Measurements from ENCODE around the gene AKT2.
"Not testable (repeated sequence)": the region's sequence is repeated elsewhere in the genome, so short reads cannot be mapped to it uniquely, and the experiment has no call there.

AKT2 gene

DNA sequence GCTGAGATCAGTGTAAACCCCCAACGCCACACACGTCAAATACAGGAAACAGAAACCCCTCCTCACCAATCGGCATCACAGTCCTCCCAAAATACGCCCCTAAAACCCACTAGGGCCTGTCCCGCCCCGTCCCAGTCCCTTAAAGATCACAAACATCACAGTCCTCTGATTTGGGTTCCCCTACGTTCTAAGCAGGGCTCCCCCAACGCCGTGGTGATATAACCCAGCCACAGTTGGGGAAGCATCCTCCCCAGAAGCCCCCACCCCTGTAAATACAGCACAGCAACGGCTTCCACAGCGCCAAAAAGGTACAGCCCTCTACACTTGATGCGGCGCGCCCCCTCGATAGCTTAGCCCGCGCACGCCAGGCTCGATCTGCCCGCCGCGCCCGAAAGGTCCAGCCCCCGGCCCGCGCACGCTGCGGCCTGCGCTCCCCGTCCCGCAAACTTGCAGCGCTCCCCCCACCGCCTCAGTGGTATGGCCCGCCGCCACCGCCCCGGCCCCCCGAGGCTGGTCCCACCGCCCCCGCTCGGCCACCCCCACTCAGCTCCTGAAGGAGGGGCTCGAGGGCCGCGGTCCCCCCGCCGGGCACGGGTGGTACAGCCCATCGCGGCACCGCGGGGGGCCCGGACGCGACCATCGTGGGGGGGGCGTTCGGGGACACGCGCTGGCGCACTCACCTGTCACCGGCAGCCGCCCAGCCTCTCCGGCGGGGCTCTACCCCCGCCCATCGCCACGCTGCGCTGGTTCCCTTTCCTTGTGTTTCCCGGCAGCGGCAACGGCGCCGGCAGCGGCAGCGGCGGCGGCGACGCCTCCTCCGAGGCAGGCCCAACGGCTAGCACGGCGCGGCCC lies at the start of gene AKT2:
AKT2 (minus strand) TSS at position 845 of the 852 bp plus-strand sequence. CDS start 20,078 bp downstream, outside the sequence.
- DNase-seq (ENCODE audit: low read depth) = peak; percentile 38

DNA sequence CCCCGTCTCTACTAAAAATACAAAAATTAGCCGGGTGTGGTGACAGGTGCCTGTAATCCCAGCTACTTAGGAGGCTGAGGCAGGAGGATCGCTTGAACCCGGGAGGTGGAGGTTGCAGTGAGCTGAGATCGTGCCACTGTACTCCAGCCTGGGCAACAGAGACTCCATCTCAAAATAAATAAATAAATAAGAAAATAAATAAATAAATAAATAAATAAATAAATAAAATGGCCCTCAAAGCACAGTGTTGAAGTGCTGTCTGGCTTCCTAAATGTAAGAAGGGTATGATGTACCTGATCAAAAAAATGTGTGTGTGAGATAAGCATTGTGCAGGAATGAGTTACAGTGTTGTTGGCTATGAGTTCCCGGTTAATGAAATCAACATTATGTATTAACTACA lies 47.9 kb upstream of the AKT2 start:
- not testable (repeated sequence) for DNase-seq (ENCODE audit: low read depth)

DNA sequence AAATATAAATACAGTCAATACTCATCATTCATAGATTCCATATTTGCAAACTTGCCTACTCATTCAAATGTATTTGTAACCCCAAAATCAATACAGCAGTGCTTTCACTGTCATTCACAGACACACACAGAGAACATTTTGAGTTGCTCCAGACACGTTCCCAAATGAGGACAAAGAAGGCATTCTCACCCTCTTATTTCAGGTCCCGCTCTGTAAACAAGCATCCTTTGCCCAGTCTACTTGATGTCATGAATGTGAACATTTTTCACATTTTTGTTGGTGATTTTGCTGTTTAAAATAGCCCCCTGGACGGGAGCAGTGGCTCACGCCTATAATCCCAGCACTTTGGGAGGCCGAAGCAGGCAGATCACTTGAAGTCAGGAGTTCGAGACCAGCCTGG lies 47.5 kb upstream of the AKT2 start:
- no peak for DNase-seq (ENCODE audit: low read depth)

- DNase-seq (ENCODE audit: low read depth) = no peak
Observed at GRCh38 chr19:40331052-40331451, 45.9 kb upstream of the AKT2 start.

- DNase-seq (ENCODE audit: low read depth) = no peak
Observed at GRCh38 chr19:40326201-40326600, 41.1 kb upstream of the AKT2 start.

- no peak for DNase-seq (ENCODE audit: low read depth)
Observed at GRCh38 chr19:40323705-40324104, 38.6 kb upstream of the AKT2 start.

- no peak for DNase-seq (ENCODE audit: low read depth)
Observed at GRCh38 chr19:40322951-40323615, 37.9 kb upstream of the AKT2 start.

DNA sequence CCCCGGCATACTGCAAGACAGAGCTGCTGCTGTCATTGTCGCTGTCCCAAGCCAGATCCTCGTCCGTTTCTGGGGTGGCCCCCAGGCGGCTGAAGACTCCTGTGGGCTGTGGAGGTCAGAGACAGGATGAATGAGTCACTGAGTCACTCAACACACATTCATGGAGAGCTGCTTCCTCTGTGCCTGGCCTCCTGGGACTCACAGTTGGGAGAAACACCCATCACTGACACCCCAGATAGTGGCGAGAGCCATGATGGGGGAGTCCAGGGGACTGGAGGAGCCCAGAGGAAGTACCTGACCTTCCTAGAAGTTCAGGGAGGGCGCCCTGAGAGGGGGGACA lies 37.1 kb upstream of the AKT2 start:
- no peak for DNase-seq (ENCODE audit: low read depth)

DNA sequence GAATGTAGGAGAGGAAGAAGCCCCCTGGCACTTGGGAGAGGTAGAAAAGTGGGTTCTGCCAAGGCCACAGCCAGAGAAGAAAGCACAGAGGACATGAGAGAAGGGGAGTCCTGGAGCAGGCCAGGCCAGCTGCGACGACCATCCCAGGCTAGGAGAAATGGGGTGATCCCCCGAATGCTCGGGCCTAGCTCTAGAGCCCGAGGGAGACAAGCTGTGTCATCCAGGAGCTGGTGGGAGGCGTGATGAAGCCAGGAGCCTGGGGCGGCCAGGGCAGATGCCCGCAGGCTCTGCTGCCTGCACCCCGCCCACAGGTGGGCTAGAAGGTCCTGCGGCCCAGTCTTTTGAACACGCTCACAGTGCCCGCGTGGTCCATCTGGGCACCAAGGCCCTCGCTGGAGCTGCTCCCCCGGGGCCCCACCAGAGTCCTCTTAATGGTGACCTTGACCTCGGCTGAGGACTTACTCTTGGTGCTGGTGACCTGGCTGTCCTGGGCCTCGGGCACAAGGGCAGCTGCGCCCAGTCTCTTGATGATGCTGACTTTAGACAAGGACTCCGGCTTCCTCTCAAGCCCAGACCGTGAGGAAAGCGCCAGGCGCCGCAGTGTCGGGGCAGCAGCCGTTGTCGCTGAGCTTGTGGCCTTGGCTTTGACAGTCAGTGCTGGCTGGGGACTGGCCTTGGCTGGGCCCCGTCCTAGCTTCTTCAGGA lies 36.6 kb upstream of the AKT2 start:
- no peak for DNase-seq (ENCODE audit: low read depth)

DNA sequence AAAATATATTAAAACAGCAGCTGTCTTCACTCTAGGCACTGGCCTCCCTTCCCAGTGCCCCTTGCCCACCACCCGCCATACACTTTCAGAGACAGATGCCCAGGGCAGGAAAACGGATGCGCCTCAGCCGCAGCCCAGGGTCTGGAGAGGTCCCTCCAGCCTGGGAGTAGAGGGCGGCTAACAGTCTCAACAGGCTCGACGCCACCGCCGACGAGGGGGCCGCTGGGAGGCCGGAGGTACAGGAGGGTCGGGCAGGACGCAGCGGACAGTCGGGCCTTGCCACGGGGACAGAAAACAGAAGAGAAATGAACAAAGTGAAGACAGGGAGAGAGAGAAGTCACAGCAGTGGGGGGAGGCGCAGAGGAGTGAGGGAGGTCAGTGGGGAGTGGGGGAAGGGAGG lies 35.9 kb upstream of the AKT2 start:
- no peak for DNase-seq (ENCODE audit: low read depth)

GRCh38 chr19:40320558-40320935 lies 35.4 kb upstream of the AKT2 start:
- DNase-seq (ENCODE audit: low read depth) = no peak

DNA sequence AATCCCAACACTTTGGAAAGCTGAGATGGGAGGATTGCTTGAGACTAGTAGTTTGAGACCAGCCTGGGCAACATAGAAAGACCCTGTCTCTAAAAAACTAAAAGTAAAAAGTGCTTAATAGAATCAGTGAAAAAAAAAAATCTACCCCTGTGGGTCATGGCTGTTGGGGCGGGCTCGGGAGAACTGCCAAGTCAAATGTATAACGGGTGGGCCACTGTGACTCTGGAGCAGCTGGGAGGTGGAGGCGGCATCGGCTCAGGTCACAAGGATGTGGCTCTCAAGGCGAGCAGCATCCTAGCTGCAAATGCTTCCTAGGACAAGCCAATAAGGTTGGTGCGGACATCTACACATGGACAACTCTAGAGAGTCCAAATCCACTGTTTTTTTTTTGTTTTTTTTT lies 32.2 kb upstream of the AKT2 start:
- no peak for DNase-seq (ENCODE audit: low read depth)

- no peak for DNase-seq (ENCODE audit: low read depth)
Observed at GRCh38 chr19:40315812-40316470, 30.8 kb upstream of the AKT2 start.

DNA sequence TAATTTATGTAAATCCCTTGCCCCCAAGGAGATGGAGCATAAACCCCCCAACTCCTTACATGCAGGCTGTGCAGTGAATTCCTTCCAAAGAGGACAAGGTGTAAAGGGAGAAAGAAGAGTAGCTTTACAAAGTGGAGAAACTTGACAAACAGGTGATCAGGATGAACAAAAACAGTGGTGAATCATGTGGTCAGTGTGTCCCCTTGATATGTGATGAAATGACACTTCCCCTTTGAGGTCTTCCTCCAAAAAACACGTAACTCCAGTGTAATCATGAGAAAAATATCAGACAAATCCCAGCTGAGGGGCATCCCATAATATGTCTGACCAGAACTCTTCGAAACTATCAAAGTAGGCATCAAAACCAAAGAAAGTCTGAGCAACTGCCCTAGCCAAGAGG lies 29.5 kb upstream of the AKT2 start:
- no peak for DNase-seq (ENCODE audit: low read depth)

- no peak for DNase-seq (ENCODE audit: low read depth)
Observed at GRCh38 chr19:40313229-40313983, 28.3 kb upstream of the AKT2 start.

GRCh38 chr19:40312533-40312932 lies 27.4 kb upstream of the AKT2 start:
- no peak for DNase-seq (ENCODE audit: low read depth)

- no peak for DNase-seq (ENCODE audit: low read depth)
Observed at GRCh38 chr19:40309666-40310065, 24.5 kb upstream of the AKT2 start.

GRCh38 chr19:40305403-40305802 lies 20.3 kb upstream of the AKT2 start:
- peak; percentile 31 for DNase-seq (ENCODE audit: low read depth)

DNA sequence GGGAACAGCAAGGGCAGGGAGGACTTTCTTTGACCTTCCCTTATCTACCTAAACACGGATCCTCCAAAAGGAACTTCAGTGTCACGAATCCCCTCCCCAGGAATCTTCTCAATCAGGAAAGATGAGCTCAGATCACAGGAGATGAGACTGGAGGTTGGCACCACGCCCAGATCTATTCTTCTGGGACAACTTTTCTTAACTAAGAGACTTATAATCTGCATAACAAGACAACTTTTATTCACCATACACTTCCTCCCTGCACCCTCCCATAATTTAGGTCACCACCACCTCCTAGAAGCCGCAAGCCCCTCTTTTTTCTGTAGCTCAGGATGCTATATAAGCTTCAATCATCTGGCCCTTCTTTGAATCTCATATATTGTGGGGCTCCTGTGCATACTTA lies 19.2 kb upstream of the AKT2 start:
- DNase-seq (ENCODE audit: low read depth) = no peak

- DNase-seq (ENCODE audit: low read depth) = no peak
Observed at GRCh38 chr19:40303765-40304164, 18.6 kb upstream of the AKT2 start.

DNA sequence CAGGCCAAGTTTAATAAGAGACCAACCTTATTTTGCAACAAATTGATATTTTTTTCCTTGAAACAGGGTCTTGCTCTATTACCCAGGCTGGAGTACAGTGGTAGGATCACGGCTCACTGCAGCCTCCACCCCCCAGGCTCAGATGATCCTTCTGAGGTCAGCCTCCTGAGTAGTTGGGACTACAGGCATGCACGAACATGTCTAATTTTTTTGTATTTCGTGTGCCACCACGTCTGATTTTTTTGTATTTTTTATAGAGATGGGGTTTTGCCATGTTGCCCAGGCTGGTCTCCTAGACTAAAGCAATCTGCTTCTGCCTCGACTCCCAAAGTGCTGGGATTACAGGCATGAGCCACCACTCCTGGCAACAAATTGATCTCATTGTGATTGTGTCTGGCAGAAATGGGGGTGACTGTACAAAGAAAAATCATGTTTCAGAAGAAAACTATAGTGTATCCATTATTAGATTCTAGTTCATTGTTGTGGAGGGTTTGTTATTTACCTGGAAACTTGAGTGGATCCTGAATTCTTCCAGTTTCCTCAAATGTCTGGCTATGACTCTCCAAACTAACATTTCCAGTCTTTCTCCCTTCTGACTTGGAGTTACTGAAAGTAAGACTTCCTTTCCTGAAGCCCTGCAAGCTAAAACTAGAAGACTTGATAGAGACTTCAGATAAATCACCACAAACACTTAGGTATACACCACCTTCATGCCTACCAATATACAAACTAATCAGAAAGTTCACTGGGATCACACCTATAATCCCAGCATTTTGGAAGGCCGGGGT lies 17.3 kb upstream of the AKT2 start:
- no peak for DNase-seq (ENCODE audit: low read depth)
